HG03521 (cell line): ENCODE measurements around the gene GLT6D1.

Source experiments
- ATAC-seq: cut with Tn5 transposase; IDR thresholded peaks from one replicate; pipeline ENCODE4 v1.9.1; 2021; ENCODE audit warnings: mild to moderate bottlenecking, moderate library complexity; ENCODE audit not compliant: unreplicated experiment

Gene GLT6D1

DNA sequence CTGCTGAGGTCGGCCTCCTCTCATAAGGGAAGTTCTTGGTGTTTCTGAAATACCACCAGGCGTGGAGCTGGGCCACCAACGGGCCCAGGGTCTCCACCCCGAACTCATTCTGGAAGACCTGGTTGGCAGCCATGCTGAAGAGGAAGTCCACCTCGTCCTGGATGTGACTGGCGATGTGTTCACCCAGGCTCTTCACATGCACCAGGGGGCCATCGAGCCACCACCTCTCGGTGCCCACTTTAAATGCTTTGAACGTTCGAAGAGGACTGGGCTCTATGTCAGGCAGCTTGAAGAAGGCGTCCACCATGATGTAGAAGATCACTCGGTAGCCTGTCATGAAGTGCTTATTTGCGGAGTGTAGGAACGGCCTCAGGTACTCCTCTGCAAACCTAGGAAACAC lies 15.1 kb downstream of the GLT6D1 start:
- no peak for ATAC-seq

DNA sequence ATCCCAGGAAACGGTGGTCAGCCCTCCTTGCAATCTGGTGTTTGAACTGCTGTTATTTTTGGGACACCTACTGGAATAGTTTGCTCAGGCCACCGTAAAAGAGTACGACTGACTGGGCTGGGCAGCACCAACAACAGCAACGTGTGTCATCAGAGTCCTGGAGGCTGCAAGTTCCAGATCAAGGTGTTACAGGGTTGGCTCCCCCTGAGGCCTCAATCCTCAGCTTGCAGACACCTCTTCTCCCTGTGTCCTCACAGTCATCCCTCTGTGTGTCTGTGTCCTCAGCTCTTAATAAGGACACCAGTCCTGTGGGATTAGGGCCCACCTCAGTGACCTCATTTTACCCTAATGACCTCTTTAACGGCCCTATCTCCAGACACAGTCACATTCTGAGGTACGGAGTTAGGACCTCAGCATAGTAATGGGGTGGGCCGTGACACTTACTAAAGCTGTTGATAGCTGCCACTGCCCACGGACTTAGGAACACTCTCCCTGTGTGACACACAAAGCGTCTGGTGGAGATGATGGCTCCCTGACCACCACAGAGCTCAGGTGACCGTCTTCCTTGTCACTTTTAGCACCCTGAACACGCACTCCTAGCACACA lies 16.8 kb downstream of the GLT6D1 start:
- ATAC-seq: no peak

DNA sequence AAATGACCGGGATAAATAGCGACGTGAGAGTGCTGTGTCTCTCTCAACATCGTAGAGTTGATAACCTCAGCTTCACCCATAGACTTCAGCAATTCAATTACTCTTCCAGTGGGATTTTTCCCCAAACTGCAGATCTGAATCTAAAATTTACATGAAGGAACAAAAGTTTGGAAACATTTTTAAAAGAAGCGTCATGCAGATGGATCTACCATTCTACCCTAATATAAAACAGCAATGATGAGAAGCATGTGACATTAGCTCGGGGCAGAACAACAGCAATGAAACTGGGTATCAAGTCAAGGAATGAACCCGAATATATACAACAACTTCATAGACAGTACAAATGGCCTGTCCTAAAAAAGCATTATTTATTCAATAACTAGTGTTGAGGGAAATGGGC lies 18.8 kb downstream of the GLT6D1 start:
- no peak for ATAC-seq

DNA sequence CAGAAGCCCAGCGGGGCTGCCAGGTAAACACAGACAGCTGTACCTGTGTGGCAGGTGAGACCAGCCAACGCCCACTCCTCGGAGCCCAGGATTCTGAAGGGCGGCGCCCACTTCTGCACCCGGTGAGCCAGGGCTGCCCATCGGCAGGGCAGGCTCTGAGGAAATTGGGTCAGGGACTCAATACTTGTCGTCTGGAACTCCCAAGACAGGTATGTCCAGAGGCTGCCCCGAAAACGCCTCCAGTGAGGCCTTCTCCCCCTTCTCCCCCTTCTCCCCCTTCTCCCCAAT lies 19.8 kb downstream of the GLT6D1 start:
- no peak for ATAC-seq

DNA sequence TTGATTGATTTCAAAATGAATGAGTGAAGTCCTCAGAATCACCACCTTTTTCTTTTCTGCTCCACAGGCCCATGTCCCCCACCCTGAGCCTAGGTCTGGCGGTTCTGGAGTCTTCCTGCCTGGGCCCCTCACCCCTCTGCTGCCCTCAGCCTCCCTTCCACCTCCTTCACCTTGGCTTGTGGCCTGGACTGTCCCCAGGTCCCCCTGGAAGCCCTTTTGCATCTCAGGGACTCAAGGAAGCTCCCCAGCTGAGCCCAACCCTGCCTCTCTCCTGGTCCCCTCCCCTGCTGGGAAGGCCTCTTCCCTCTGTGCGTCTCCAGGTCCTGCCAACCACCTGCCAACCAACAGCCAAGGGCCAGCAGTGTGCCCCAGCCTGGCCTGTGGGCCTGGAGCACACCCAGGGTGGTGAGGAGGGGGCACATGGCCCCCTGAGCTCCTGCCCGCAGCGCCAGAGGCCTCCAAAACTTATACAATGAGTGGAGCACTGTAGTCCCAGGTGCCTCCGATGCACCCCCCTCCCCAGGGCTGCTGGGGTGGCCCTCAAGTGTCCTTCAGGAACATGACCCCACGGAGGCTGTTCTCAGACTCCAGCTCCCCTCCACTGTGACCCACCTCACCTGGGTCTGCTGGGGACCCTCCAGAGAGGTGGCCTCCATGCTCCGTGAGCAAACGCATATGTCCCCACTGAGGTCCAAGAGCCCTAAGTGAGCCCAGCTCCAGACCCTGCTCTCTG lies 20.3 kb downstream of the GLT6D1 start:
- ATAC-seq: no peak

DNA sequence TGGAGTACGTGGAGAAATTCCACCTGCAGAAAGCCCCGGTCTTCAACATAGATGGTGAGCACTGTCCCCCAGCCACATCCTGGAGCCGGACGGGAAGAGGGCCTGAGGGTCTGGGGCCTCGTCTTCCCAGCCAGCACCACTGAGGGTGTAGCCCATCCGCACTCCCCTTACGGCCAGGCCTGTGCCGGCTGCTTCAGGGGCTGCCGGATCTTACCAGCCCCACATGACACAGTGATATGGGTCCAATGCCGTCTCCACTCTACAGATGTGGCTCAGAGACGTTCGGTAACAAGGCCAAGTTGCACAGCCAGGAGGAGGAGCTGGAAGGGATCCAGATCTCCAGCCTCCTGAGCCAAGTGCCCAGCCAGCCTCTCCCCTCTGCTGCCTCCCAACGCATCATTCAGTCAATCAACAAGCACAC lies 21.3 kb downstream of the GLT6D1 start:
- no peak for ATAC-seq

DNA sequence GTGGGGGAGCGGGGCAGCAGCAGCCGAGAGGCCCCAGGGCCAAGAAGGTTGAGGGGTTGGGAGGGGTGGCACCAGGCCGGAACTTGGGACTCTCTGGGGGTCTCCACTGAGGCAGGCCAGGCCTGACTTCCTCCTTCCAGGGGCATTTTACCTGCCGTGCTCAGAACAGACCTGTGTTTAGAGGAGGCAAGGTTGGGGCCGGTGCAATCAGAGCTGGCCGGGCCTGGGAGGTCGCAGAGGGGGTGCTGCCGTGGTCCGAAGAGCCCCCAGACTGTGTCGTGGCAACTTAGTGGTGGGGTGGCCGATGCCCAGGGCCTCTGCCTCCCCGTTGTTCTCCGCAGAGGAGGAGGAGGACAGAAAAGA lies 21.8 kb downstream of the GLT6D1 start:
- no peak for ATAC-seq

DNA sequence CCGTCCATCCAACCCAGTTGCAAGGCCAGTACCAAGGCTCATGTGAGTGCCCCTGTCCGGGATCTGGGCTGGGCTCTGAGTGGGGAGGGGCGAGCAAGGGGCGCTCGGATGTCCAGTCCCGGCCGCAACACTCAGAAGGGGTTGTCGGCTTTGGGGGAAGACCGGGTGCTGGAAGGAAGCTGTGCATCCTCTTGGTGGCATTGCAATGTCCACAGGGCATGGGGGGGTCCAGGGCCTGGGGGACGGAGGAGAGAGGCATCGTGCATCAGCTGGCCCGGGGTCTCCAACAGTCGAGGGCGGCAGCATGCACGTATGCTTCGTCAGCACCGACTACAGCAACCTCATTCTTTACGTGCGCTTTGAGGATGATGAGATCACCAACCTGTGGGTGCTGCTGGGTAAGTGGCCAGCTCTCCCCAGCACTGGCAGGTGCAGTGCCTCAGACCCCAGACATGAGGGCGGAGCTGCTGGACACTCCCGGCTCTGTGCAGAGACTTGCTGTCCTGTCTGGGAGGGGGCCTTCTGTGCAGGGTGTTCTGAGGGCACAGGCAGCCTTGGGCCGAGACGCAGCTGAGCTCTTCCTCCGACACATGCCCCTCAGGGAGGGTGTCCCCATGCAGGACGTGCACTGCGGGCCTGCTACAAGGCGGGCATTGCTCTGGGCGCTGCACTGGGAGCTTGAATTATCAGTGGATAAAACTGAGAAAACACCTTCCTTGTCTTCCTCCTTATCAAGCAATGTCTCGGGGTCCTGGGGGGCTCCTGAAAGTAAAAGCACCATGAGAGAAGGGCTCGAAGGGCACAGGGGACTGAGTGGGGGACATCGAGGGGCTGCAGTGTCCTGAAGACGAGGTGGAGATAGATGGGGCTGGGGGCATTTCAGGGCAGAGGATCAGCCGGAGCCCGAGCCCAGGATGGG lies 22.5 kb downstream of the GLT6D1 start:
- ATAC-seq: no peak

DNA sequence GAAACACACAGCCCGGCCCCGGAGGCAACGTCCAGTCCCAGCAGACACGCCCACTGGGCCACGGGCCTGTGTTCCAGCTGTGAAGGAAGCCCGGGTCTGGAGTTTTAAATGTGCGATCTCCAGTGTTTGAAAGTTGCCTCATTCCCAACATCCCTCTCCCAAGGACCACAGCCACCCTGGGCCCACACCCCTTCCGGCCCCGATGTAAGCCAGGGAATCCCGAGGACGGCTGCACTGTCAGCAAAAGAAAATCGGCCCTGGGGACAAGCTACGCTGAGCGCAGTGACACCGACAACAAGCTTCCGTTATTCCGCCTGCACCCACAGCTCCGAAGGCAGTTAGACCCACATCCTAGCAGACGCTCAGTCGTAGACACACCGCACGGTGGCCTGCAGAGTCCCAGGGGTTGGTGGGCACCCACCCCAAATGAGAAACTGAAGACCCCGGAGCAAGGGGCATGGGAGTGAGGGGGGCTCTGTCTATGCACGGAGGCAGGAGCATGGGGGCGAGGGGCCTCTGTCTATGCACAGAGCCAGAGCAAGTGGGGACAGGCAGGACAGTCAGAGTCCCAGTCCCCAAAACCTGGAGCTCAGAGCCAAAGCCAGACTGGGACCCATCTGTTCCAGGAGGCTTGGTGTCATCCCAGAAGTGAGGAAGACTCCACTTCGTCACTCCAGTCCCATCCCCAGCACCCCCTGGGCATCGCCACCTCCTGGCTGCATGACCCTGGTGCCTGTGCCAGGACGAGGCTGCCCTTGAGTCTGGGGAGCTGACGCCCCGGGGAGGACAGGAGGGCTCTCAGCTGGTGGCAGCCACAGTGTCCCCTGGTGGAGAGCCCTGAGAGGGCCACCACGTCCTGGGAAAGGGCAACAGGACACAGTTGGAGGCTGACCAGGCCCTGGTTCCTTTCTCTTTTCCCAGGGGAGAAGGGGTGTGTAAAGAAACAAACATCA lies 23.4 kb downstream of the GLT6D1 start:
- no peak for ATAC-seq

DNA sequence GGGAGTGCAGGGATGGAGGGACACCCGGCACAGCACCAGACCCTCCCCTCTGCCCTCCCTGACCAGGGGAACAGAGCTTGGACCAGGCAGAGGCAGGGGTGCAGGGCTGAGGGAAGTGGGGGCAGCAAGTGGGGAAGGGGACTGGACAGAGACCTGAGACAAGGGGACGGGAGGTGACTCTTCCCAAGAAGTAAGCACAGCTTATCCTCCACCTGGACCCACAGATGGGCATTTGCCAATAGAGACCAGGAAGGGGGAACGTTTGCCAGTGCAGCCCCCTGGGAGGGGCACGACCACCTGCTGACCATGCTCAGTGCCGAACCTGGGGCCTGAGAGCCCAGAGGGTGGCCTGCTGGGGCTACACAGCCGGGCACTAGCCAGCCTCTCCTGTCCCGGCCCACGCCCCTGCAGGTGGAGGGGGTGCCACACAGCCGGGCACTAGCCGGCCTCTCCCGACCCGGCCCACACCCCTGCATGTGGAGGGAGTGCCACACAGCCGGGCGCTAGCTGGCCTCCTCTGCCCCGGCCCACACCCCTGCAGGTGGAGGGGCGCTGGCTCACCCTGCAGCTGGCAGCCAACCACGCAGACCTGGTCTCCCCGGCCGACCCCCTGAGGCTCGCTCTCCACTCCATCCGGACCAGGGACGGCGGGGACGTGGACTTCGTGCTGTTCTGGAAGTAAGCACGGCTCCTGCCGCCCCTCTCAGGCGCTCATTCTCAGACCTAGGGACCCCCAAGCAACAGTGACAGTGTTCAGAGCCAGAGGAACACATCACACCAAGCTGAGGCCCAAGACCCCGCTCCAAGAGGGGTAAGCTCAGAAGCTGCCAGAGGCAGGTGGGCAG lies 24.3 kb downstream of the GLT6D1 start:
- ATAC-seq: no peak

DNA sequence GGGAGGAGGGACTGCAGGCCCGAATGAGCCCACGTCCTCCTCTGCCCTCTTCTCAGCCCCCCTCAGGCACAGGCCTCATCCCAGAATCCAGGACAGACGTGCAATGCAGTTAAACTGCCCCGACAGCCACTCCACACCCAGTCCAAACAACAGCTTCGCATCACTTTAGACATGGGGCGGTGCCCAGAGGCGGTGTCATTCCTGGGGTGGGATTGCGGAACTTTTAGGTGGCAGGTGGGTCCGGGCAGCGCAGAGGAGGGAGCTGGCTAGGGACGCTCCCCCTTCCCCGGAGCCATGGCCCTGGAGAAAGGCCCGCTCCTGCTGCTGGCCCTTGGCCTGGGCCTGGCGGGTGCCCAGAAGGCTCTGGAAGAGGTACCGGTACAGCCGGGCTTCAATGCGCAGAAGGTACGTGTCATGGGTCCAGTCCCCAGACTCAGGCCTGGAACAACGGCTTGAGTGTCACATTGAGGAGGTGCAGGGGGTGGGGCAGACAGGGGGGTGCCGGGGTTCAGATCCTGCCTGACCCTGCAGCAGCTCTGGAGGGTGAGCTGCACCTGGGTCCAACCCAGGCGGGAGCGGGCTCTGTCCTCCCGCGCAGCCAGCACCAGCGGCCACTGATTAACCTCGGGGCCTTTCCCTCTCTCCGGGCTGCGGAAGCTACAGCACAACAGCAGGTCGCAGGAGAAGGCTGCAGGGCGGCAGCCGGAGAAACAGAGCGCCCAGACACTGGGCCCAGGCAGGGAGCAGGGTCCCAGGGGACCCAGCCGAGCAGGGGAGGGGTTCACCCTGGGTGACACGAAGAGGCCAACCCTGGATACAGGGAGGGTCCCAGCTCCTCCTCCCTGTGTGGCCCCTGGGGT lies 25.2 kb downstream of the GLT6D1 start:
- ATAC-seq: no peak

DNA sequence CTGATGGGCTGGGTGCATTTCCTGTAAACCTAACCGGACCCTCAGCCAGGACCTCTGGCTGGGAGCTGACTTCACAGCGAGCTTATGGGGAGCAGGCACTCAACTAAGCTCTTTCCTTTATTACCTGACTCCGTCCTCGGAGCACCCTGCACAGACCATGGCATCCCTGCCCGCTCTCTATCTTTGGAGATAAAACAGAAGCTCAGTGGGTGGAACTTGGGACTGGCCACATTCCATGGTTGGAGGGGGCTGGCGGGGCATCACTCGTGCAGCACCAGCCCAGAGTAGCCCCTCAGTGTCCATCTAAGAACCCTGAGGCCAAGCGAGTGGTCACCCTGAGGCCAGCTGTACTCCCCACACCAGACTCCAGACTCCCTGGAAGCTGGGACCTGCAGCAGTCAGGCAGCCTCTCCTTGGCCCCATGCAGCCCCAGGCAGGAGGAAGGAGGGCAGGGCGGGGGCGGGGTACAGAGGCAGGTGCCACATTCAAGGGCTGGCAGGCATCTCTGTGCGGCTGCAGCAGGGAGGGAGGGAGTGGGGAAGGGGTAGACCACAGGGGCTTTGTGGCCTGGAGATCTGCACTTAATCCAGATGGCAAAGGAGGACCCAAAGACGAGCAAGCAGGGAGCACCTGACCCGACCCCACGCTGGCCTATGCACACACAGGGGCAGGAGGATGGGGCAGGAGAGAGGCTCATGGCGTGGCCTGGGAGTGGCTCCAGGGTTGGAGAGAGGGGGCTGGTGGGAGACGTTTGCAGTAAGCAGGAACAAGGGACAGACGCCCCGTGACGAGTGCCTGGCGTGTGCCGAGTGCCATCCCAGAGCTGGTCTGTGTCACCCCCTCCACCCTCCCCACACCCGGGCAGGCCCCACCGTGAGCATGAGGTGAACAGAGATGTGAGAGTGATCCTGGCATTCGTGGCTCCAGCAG lies 26.1 kb downstream of the GLT6D1 start:
- ATAC-seq: no peak

DNA sequence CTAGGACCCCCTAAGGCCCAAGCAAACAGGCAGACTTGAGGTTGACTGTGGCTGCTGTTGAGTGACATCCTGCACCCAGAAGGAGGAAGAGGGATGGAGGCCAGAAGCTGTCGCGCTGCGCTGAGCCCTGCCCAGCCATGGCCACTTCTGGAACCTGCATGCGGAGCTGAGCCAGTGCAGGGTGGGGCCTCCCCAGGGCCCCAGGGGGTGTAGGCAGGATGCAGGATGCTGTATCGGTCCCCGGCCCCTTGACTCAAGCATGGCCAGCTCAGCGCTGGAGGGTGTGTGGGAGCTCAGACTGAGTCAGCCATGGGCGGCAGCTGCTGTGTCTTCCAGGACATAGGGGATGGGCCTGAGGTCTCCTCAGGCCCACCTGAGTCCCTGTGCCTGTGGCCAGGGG lies 26.9 kb downstream of the GLT6D1 start:
- ATAC-seq: no peak

DNA sequence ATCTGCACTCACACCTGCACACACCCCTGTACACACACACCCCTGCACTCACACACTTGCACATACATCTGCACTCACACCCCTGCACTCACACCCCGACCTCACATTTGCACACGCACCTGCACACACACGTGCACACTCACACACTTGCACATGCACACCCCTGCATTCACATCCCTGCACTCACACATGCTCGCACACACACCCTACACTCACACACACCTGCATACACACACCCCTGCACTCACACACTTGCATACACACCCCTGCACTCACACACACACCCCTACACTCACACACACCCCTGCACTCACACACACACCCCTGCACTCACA lies 27.5 kb downstream of the GLT6D1 start:
- no peak for ATAC-seq

DNA sequence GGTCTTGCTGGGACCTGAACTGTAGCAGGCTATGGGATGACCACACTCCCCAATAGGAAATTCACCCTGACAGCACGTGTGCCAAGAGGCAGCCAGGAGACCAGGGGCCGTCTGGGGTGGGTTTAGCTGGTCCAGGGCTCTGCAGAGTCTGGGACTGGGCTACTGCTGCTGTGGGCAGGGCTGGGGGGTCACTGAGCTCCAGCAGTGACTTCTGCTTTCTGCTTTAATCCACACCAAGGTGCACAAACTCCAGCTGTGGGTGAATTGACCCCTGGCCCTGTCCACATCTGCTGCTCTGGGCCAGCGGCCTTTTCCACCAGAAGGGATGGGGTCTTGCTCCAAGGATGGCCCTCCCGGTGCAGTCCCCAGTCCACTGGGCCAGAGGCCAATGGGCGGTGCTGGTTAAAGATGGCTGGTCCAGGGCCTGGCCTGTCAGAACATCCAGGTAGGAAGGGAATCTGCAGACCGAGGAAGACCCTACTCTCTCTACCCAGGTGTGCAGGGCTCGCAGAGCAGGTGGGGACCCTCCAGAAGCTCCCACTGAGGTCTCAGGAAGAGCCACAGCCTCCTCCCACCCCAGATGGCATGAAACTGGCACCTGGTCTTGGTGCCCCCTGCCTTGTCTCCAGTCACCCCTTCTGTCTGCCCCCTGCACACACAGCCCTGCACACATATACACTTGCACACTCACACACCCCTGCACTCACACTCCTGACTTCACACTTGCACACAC lies 28.0 kb downstream of the GLT6D1 start:
- ATAC-seq: no peak

DNA sequence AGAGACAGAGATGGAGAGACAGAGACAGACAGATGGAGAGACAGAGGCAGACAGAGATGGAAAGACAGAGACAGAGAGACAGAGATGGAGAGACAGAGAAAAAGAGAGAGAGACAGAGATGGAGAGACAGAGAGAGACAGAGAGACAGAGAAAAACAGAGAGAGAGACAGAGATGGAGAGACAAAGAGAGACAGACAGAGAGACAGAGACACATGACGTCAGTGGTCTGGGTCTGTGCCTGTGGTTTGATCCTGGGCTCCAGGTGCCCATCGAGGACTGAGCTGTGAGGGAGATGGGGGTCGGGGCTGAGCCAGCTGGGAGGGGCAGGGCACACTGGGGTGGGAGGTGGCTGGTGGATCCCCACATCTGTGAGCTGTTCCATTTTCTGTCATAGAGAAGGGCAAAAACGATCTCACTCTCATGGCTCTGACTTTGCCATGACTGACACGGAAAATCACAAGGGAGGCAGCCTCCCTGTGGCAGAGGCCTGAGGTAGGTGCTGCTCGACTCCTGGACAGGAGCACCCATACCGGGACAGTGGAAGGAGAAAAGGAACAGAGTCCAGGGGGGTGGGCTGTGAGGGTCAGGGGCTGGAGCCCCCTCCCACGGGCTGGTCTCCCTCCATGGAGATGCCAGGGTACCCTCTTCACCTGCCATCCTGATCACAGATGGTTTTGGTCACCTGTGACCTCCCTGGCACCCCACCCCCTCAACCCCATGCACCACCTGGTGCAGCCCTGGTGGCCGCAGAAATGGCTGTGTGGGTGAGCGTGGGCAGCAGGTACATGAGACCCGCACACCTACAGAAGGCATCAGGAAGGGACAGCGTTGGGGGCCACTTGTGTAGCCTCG lies 28.8 kb downstream of the GLT6D1 start:
- ATAC-seq: no peak
